ENCODE results near the gene CEP41.

GRCh38 chr7:130363026-130363847, 77.6 kb downstream of the CEP41 start:
- TF ChIP-seq CTCF (conservative IDR thresholded peaks at IDR 0.05; ENCODE audit: low read depth in 2 of 2) (no peak), CREB1 (CRISPR knock-in tag; IDR thresholded peaks at IDR 0.05; ENCODE audit: low read depth) (no peak), POLR2AphosphoS5 (IDR thresholded peaks at IDR 0.05; ENCODE audit: low read depth) (no peak), EZH2 (IDR thresholded peaks at IDR 0.05; ENCODE audit: low read depth, unreplicated experiment) (no peak), REST (IDR thresholded peaks at IDR 0.05; ENCODE audit: unreplicated experiment) (no peak), ZNF462 (CRISPR knock-in tag; IDR thresholded peaks at IDR 0.05) (no peak), ZNF331 (CRISPR knock-in tag; IDR thresholded peaks at IDR 0.05; ENCODE audit: low read depth) (no peak)

All from GM23338 (cell line).